Measurements from ENCODE around the gene MBOAT2. TPM values are rescaled to one million over a fixed set of nuclear protein-coding genes. Genes with fewer than 3 reads are reported as not detected.

The MBOAT2 gene
- polyA plus RNA-seq, 1 donor (not counting 4 experiments of a cell fraction or from before 2014, with no cell fraction given) = 121 TPM

DNA sequence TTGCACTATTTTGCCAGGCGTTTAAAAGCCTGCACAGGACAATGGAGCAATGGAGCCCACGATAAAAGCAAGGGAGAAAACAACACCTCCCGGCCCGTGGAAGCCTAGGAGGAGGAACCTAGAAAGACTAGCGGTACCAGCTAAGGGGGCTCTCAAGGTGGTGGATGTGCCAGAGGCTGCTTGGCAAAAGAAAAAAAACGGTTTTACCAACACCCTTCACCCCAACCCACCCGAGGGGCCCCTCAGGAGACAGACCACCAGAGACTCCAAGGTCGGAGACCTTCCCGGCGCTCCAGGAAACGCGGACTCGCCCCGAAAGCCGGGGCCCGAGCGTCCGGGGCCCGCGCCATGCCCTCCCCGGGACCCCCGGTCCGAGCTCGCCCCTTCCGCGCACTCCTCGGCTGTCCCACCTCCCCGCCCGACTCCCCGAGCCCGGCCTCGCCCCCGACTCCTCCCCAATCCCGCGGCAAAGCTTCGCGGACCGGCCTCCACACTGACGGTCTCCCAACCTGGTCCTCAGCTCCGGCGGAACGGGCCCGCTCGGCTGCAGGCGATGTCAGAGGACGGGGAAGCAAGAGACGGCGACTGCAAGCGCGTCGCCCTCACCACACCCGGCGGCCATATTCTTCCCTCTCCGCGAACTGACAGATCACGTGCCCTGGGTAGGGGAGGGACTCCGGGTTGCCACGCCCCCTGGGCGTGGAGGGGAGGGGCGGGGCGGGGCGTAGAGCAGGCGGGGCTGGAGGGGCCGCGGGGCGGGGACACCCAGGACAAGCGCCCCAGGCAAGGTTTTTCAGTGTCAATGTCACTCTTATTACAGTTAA lies 166.3 kb downstream of the MBOAT2 start, which contains the start of gene KIDINS220:
KIDINS220 (minus strand) TSS at position 643 of the 824 bp plus-strand sequence. CDS start 10,520 bp downstream, outside the sequence.
- no peaks in the 10 kb centered on the region for H4K20me1 ChIP-seq (ENCODE audit: control insufficient read depth, extremely low read depth, insufficient read depth, low read length)
- dilution Hi-C loops (cut with MboI; ENCODE audit: extremely low pct_ligation_motif_present, low sequenced_read_pairs) = no loop called here
- peak within 1 kb of the TSS; percentile 53 for H3K27ac ChIP-seq (ENCODE audit: control insufficient read depth, insufficient read depth, low read length)
- H3K4me3 ChIP-seq (ENCODE audit: control insufficient read depth in 2 of 3, extremely low read depth in 1 of 3, insufficient read depth in 2 of 3, low read depth in 1 of 3, low read length in 3 of 3) = peak within 1 kb of the TSS; percentile 71 to 90 (median 87)
- no peak for DNase-seq (ENCODE audit: low read depth, low spot score)
- H3K36me3 ChIP-seq (ENCODE audit: control insufficient read depth in 2 of 2, extremely low read depth in 1 of 2, insufficient read depth in 2 of 2, low read length in 2 of 2) = no peaks in the 10 kb centered on the region
- H3K4me2 ChIP-seq (ENCODE audit: control insufficient read depth, extremely low read depth, insufficient read depth, low read depth, low read length) = peak within 1 kb of the TSS; percentile 86
- peak within 1 kb of the TSS; percentile 96 for H2AFZ ChIP-seq (ENCODE audit: control insufficient read depth, low read length)
- H3K9me1 ChIP-seq (ENCODE audit: control insufficient read depth, extremely low read depth, insufficient read depth, low read length) = peaks cover 4% of the 10 kb centered on the region
- no peaks in the 10 kb centered on the region for H3K9me3 ChIP-seq (ENCODE audit: control insufficient read depth, low read depth, low read length)
- no peaks in the 10 kb centered on the region for H3K27me3 ChIP-seq (ENCODE audit: control insufficient read depth, extremely low read depth, insufficient read depth, low read length)
- no peak for FAIRE-seq
- TF ChIP-seq, protein P1, sequence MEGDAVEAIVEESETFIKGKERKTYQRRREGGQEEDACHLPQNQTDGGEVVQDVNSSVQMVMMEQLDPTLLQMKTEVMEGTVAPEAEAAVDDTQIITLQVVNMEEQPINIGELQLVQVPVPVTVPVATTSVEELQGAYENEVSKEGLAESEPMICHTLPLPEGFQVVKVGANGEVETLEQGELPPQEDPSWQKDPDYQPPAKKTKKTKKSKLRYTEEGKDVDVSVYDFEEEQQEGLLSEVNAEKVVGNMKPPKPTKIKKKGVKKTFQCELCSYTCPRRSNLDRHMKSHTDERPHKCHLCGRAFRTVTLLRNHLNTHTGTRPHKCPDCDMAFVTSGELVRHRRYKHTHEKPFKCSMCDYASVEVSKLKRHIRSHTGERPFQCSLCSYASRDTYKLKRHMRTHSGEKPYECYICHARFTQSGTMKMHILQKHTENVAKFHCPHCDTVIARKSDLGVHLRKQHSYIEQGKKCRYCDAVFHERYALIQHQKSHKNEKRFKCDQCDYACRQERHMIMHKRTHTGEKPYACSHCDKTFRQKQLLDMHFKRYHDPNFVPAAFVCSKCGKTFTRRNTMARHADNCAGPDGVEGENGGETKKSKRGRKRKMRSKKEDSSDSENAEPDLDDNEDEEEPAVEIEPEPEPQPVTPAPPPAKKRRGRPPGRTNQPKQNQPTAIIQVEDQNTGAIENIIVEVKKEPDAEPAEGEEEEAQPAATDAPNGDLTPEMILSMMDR (optimal IDR thresholded peaks at IDR 0.05 in 1 of 3, IDR thresholded peaks at IDR 0.05 in 1 of 3, conservative IDR thresholded peaks at IDR 0.05 in 1 of 3; ENCODE audit: extremely low read depth in 1 of 3, insufficient read depth in 2 of 3, low read length in 3 of 3) = no peak
- no peak for TF ChIP-seq EZH2 (IDR thresholded peaks at IDR 0.05; ENCODE audit: low read length)
- H3K9ac ChIP-seq (ENCODE audit: control insufficient read depth, extremely low read depth, insufficient read depth, low read length) = peak within 1 kb of the TSS; percentile 80
- H3K4me1 ChIP-seq (ENCODE audit: control insufficient read depth, extremely low read depth, insufficient read depth, low read length) = peaks cover 12% of the 10 kb centered on the region
- H3K79me2 ChIP-seq (ENCODE audit: control insufficient read depth, insufficient read depth, low read length) = peaks cover 39% of the 10 kb centered on the region

DNA sequence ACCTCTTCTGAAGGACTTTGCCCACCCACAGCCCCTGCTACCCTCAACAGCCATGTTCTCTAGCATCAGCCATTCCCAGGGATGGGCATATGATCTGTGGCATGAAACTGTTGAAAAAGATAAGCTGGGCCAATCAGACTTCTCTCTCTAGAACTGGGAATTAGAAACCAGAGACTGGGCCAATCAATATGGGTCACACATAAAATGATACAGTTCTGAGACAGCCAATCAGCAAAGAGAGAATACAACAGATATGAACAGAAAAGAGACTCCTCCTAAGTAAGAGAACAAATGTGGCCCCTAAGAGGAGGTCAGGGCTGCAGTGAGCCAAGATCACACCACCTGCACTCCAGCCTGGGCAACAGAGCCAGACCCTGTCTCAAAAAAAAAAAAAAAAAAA lies 168.2 kb downstream of the MBOAT2 start:
- dilution Hi-C loops (cut with MboI; ENCODE audit: extremely low pct_ligation_motif_present, low sequenced_read_pairs) = no loop called here
- Histone ChIP-seq H3K9ac (ENCODE audit: control insufficient read depth, extremely low read depth, insufficient read depth, low read length) (no peak overlapping the region), H3K9me3 (ENCODE audit: control insufficient read depth, low read depth, low read length) (no peaks in the 10 kb centered on the region), H3K27me3 (ENCODE audit: control insufficient read depth, extremely low read depth, insufficient read depth, low read length) (no peaks in the 10 kb centered on the region), H3K36me3 (ENCODE audit: control insufficient read depth in 2 of 2, extremely low read depth in 1 of 2, insufficient read depth in 2 of 2, low read length in 2 of 2) (no peaks in the 10 kb centered on the region), H3K9me1 (ENCODE audit: control insufficient read depth, extremely low read depth, insufficient read depth, low read length) (peaks cover 4% of the 10 kb centered on the region), H3K4me2 (ENCODE audit: control insufficient read depth, extremely low read depth, insufficient read depth, low read depth, low read length) (no peak overlapping the region), H3K4me3 (ENCODE audit: control insufficient read depth in 2 of 3, extremely low read depth in 1 of 3, insufficient read depth in 2 of 3, low read depth in 1 of 3, low read length in 3 of 3) (no peak overlapping the region), H3K27ac (ENCODE audit: control insufficient read depth, insufficient read depth, low read length) (no peak overlapping the region), H4K20me1 (ENCODE audit: control insufficient read depth, extremely low read depth, insufficient read depth, low read length) (no peaks in the 10 kb centered on the region), H3K4me1 (ENCODE audit: control insufficient read depth, extremely low read depth, insufficient read depth, low read length) (peaks cover 12% of the 10 kb centered on the region), H2AFZ (ENCODE audit: control insufficient read depth, low read length) (no peak overlapping the region), H3K79me2 (ENCODE audit: control insufficient read depth, insufficient read depth, low read length) (peaks cover 55% of the 10 kb centered on the region)
- FAIRE-seq (no peak), DNase-seq (ENCODE audit: low read depth, low spot score) (no peak)
- TF ChIP-seq, protein P1 (optimal IDR thresholded peaks at IDR 0.05 in 1 of 3, IDR thresholded peaks at IDR 0.05 in 1 of 3, conservative IDR thresholded peaks at IDR 0.05 in 1 of 3; ENCODE audit: extremely low read depth in 1 of 3, insufficient read depth in 2 of 3, low read length in 3 of 3) = no peak
- no peak for TF ChIP-seq EZH2 (IDR thresholded peaks at IDR 0.05; ENCODE audit: low read length)

Data from keratinocyte (primary cell).